ENCODE data around the gene BABAM2.

- TF ChIP-seq CTCF (IDR thresholded peaks at IDR 0.05; ENCODE audit: insufficient read depth, low read length, poor library complexity, severe bottlenecking), result no peak
- no peak for TF ChIP-seq EZH2phosphoT487 (conservative IDR thresholded peaks at IDR 0.05; ENCODE audit: low read length)
Observed at GRCh38 chr2:28325173-28325566, 434.6 kb downstream of the BABAM2 start.

Measured in SU-DHL-6 (cell line).